Measurements from ENCODE around the gene TBC1D5.

- TF ChIP-seq, protein P1, sequence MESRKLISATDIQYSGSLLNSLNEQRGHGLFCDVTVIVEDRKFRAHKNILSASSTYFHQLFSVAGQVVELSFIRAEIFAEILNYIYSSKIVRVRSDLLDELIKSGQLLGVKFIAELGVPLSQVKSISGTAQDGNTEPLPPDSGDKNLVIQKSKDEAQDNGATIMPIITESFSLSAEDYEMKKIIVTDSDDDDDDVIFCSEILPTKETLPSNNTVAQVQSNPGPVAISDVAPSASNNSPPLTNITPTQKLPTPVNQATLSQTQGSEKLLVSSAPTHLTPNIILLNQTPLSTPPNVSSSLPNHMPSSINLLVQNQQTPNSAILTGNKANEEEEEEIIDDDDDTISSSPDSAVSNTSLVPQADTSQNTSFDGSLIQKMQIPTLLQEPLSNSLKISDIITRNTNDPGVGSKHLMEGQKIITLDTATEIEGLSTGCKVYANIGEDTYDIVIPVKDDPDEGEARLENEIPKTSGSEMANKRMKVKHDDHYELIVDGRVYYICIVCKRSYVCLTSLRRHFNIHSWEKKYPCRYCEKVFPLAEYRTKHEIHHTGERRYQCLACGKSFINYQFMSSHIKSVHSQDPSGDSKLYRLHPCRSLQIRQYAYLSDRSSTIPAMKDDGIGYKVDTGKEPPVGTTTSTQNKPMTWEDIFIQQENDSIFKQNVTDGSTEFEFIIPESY (IDR thresholded peaks at IDR 0.05; ENCODE audit: extremely low read depth, insufficient replicate concordance, low read length) = no peak
- peak in 2 of 3 experiments; percentile 20 to 27; a peak in 1 of 6 replicates for TF ChIP-seq CTCF (IDR thresholded peaks at IDR 0.05 in 2 of 3, conservative IDR thresholded peaks at IDR 0.05 in 1 of 3; ENCODE audit: borderline replicate concordance in 1 of 3, insufficient read depth in 1 of 3, low read depth in 2 of 3, low read length in 2 of 3)
- no peak for TF ChIP-seq SRF (IDR thresholded peaks at IDR 0.05; ENCODE audit: low read depth)
- TF ChIP-seq, protein P2, sequence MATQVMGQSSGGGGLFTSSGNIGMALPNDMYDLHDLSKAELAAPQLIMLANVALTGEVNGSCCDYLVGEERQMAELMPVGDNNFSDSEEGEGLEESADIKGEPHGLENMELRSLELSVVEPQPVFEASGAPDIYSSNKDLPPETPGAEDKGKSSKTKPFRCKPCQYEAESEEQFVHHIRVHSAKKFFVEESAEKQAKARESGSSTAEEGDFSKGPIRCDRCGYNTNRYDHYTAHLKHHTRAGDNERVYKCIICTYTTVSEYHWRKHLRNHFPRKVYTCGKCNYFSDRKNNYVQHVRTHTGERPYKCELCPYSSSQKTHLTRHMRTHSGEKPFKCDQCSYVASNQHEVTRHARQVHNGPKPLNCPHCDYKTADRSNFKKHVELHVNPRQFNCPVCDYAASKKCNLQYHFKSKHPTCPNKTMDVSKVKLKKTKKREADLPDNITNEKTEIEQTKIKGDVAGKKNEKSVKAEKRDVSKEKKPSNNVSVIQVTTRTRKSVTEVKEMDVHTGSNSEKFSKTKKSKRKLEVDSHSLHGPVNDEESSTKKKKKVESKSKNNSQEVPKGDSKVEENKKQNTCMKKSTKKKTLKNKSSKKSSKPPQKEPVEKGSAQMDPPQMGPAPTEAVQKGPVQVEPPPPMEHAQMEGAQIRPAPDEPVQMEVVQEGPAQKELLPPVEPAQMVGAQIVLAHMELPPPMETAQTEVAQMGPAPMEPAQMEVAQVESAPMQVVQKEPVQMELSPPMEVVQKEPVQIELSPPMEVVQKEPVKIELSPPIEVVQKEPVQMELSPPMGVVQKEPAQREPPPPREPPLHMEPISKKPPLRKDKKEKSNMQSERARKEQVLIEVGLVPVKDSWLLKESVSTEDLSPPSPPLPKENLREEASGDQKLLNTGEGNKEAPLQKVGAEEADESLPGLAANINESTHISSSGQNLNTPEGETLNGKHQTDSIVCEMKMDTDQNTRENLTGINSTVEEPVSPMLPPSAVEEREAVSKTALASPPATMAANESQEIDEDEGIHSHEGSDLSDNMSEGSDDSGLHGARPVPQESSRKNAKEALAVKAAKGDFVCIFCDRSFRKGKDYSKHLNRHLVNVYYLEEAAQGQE (IDR thresholded peaks at IDR 0.05; ENCODE audit: low read depth) = no peak
- no peak for TF ChIP-seq MAX (IDR thresholded peaks at IDR 0.05)
These were observed 565.7 kb downstream of the TBC1D5 start for GRCh38 chr3:17176757-17177156.

Data from HCT116 (cell line).